Measurements from ENCODE around the gene COX7A1.

DNA sequence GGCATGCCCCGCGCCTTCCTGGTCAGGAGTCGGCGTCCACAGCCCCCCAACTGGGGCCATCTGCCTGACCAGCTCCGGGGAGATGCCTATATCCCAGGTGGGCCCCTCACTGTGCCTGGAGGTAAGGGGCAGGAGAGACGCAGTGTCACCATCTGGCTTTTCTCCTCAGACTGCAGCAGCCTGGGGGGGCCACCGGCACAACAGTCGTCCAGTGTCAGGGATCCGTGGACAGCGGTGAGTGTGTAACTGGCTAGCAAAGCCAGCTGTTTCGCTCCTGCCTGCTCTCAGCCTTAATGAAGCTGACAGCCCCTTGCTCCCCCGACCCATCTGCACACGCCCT is 41.1 kb downstream of the COX7A1 start:
- TF ChIP-seq, protein P1, sequence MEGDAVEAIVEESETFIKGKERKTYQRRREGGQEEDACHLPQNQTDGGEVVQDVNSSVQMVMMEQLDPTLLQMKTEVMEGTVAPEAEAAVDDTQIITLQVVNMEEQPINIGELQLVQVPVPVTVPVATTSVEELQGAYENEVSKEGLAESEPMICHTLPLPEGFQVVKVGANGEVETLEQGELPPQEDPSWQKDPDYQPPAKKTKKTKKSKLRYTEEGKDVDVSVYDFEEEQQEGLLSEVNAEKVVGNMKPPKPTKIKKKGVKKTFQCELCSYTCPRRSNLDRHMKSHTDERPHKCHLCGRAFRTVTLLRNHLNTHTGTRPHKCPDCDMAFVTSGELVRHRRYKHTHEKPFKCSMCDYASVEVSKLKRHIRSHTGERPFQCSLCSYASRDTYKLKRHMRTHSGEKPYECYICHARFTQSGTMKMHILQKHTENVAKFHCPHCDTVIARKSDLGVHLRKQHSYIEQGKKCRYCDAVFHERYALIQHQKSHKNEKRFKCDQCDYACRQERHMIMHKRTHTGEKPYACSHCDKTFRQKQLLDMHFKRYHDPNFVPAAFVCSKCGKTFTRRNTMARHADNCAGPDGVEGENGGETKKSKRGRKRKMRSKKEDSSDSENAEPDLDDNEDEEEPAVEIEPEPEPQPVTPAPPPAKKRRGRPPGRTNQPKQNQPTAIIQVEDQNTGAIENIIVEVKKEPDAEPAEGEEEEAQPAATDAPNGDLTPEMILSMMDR (IDR thresholded peaks at IDR 0.05) = no peak
- TF ChIP-seq POLR2AphosphoS5 (IDR thresholded peaks at IDR 0.05) = no peak
